ENCODE measurements around the gene KIRREL3. TPM values are rescaled to one million over a fixed set of nuclear protein-coding genes. Genes with fewer than 3 reads are reported as not detected.

KIRREL3 gene
- polyA plus RNA-seq, 1 donor (not counting 4 experiments of a cell fraction or from before 2014, with no cell fraction given): 0.04 TPM

DNA sequence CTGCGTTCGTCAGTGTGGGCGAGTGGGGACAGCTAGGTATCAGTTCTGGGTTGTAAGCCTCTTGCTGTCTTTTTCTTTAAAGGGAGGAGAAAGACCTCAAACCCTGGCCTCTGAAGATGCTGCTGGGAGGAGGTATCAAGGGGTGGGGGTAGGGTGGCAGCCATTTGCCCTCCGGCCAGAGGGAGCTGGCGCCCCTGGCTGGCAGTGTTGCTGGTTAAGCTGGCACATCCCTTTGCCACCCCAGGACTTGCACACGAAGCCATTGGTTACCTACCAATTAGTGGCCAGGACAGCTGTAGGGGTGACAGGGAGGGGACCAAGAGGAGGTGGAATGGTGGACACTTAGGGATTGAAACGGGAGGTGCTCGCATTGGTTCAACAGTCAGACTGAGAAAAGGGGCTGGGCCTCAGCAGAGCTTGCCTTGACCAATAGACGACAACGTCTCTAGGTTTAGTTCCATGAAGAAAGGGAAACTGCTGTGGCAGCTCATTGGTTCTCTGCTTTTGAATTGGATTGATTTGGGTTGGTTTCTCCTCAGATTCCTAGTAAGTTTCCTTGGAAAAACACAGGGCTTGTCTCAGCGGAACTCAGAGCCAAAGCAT lies 567.2 kb downstream of the KIRREL3 start:
- no peaks in the 10 kb centered on the region for H3K9me1 ChIP-seq (ENCODE audit: control insufficient read depth, extremely low read depth, insufficient read depth, low read length)
- dilution Hi-C loops (cut with MboI; ENCODE audit: extremely low pct_ligation_motif_present, low sequenced_read_pairs): no loop called here

DNA sequence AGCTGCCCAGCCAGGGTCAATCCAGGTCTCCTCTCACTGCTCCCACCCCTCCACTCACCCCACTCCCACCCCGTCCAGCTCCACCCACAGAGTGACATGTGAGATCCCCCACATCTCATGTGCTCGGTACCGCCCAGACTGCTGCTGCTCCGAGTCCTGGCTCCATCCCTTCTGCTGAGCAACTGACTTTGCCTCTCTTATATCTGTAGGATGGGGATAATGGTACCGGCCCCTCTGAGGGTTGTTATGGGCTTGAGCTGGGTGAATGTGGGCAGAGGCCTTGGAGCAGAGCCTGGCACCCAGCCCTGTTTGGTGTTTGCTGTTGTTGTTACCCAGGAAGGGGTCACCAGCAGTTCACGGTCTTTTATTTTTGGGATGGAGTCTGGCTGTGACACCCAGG lies 568.0 kb downstream of the KIRREL3 start:
- Histone ChIP-seq H3K4me2 (ENCODE audit: control insufficient read depth, extremely low read depth, insufficient read depth, low read depth, low read length) (no peak overlapping the region), H2AFZ (ENCODE audit: control insufficient read depth, low read length) (no peak overlapping the region), H3K9me1 (ENCODE audit: control insufficient read depth, extremely low read depth, insufficient read depth, low read length) (no peaks in the 10 kb centered on the region), H3K9ac (ENCODE audit: control insufficient read depth, extremely low read depth, insufficient read depth, low read length) (no peak overlapping the region), H4K20me1 (ENCODE audit: control insufficient read depth, extremely low read depth, insufficient read depth, low read length) (no peaks in the 10 kb centered on the region), H3K9me3 (ENCODE audit: control insufficient read depth, low read depth, low read length) (no peaks in the 10 kb centered on the region), H3K4me3 (ENCODE audit: control insufficient read depth in 2 of 3, extremely low read depth in 1 of 3, insufficient read depth in 2 of 3, low read depth in 1 of 3, low read length in 3 of 3) (no peak overlapping the region), H3K36me3 (ENCODE audit: control insufficient read depth in 2 of 2, extremely low read depth in 1 of 2, insufficient read depth in 2 of 2, low read length in 2 of 2) (no peaks in the 10 kb centered on the region), H3K79me2 (ENCODE audit: control insufficient read depth, insufficient read depth, low read length) (no peaks in the 10 kb centered on the region), H3K27me3 (ENCODE audit: control insufficient read depth, extremely low read depth, insufficient read depth, low read length) (no peaks in the 10 kb centered on the region), H3K4me1 (ENCODE audit: control insufficient read depth, extremely low read depth, insufficient read depth, low read length) (no peaks in the 10 kb centered on the region), H3K27ac (ENCODE audit: control insufficient read depth, insufficient read depth, low read length) (no peak overlapping the region)
- DNase-seq (ENCODE audit: low read depth, low spot score) (no peak), FAIRE-seq (no peak)
- dilution Hi-C loops (cut with MboI; ENCODE audit: extremely low pct_ligation_motif_present, low sequenced_read_pairs): no loop called here
- TF ChIP-seq, protein P1, sequence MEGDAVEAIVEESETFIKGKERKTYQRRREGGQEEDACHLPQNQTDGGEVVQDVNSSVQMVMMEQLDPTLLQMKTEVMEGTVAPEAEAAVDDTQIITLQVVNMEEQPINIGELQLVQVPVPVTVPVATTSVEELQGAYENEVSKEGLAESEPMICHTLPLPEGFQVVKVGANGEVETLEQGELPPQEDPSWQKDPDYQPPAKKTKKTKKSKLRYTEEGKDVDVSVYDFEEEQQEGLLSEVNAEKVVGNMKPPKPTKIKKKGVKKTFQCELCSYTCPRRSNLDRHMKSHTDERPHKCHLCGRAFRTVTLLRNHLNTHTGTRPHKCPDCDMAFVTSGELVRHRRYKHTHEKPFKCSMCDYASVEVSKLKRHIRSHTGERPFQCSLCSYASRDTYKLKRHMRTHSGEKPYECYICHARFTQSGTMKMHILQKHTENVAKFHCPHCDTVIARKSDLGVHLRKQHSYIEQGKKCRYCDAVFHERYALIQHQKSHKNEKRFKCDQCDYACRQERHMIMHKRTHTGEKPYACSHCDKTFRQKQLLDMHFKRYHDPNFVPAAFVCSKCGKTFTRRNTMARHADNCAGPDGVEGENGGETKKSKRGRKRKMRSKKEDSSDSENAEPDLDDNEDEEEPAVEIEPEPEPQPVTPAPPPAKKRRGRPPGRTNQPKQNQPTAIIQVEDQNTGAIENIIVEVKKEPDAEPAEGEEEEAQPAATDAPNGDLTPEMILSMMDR (optimal IDR thresholded peaks at IDR 0.05 in 1 of 3, IDR thresholded peaks at IDR 0.05 in 1 of 3, conservative IDR thresholded peaks at IDR 0.05 in 1 of 3; ENCODE audit: extremely low read depth in 1 of 3, insufficient read depth in 2 of 3, low read length in 3 of 3): no peak
- TF ChIP-seq EZH2 (IDR thresholded peaks at IDR 0.05; ENCODE audit: low read length): no peak

More for the DNA sequence above, 567.2 kb downstream of the KIRREL3 start:
- H3K9me3 ChIP-seq (ENCODE audit: control insufficient read depth, low read depth, low read length): no peaks in the 10 kb centered on the region
- FAIRE-seq (no peak), DNase-seq (ENCODE audit: low read depth, low spot score) (no peak)
- H3K4me3 ChIP-seq (ENCODE audit: control insufficient read depth in 2 of 3, extremely low read depth in 1 of 3, insufficient read depth in 2 of 3, low read depth in 1 of 3, low read length in 3 of 3): no peak overlapping the region
- no peak overlapping the region for H3K27ac ChIP-seq (ENCODE audit: control insufficient read depth, insufficient read depth, low read length)
- no peak overlapping the region for H3K9ac ChIP-seq (ENCODE audit: control insufficient read depth, extremely low read depth, insufficient read depth, low read length)
- H3K36me3 ChIP-seq (ENCODE audit: control insufficient read depth in 2 of 2, extremely low read depth in 1 of 2, insufficient read depth in 2 of 2, low read length in 2 of 2): no peaks in the 10 kb centered on the region
- no peak overlapping the region for H3K4me2 ChIP-seq (ENCODE audit: control insufficient read depth, extremely low read depth, insufficient read depth, low read depth, low read length)
- no peak overlapping the region for H2AFZ ChIP-seq (ENCODE audit: control insufficient read depth, low read length)
- H3K27me3 ChIP-seq (ENCODE audit: control insufficient read depth, extremely low read depth, insufficient read depth, low read length): no peaks in the 10 kb centered on the region
- no peaks in the 10 kb centered on the region for H3K4me1 ChIP-seq (ENCODE audit: control insufficient read depth, extremely low read depth, insufficient read depth, low read length)
- H4K20me1 ChIP-seq (ENCODE audit: control insufficient read depth, extremely low read depth, insufficient read depth, low read length): no peaks in the 10 kb centered on the region
- H3K79me2 ChIP-seq (ENCODE audit: control insufficient read depth, insufficient read depth, low read length): no peaks in the 10 kb centered on the region
- no peak for TF ChIP-seq EZH2 (IDR thresholded peaks at IDR 0.05; ENCODE audit: low read length)

DNA sequence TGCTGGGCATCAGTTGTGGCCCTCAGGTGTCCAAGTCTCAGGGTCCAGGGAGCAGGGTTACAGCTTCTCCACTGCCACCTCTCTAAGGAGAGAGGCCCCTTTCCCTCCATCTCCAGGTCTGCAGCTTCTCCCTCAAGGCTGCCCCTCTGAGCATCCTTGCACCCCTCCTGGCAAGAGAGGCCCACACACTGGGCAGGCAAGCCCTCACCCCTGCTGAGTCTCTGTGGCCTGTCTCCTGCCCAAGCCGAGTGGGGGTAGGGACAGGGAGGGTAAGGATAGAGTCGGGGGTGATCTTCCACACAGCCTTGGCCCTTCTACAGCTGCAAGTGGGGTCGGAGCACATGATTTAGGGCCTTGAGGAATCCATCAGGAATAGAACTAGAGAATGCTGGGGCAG lies 568.5 kb downstream of the KIRREL3 start:
- FAIRE-seq: no peak
- H4K20me1 ChIP-seq (ENCODE audit: control insufficient read depth, extremely low read depth, insufficient read depth, low read length): no peaks in the 10 kb centered on the region

More for the DNA sequence above, 568.5 kb downstream of the KIRREL3 start:
- no peaks in the 10 kb centered on the region for H3K9me3 ChIP-seq (ENCODE audit: control insufficient read depth, low read depth, low read length)
- no peak overlapping the region for H2AFZ ChIP-seq (ENCODE audit: control insufficient read depth, low read length)
- TF ChIP-seq EZH2 (IDR thresholded peaks at IDR 0.05; ENCODE audit: low read length): no peak
- TF ChIP-seq, protein P1 (optimal IDR thresholded peaks at IDR 0.05 in 1 of 3, IDR thresholded peaks at IDR 0.05 in 1 of 3, conservative IDR thresholded peaks at IDR 0.05 in 1 of 3; ENCODE audit: extremely low read depth in 1 of 3, insufficient read depth in 2 of 3, low read length in 3 of 3): no peak
- DNase-seq (ENCODE audit: low read depth, low spot score): no peak
- H3K9me1 ChIP-seq (ENCODE audit: control insufficient read depth, extremely low read depth, insufficient read depth, low read length): no peaks in the 10 kb centered on the region
- H3K79me2 ChIP-seq (ENCODE audit: control insufficient read depth, insufficient read depth, low read length): no peaks in the 10 kb centered on the region
- H3K9ac ChIP-seq (ENCODE audit: control insufficient read depth, extremely low read depth, insufficient read depth, low read length): no peak overlapping the region
- H3K4me2 ChIP-seq (ENCODE audit: control insufficient read depth, extremely low read depth, insufficient read depth, low read depth, low read length): no peak overlapping the region
- H3K36me3 ChIP-seq (ENCODE audit: control insufficient read depth in 2 of 2, extremely low read depth in 1 of 2, insufficient read depth in 2 of 2, low read length in 2 of 2): no peaks in the 10 kb centered on the region
- no peak overlapping the region for H3K4me3 ChIP-seq (ENCODE audit: control insufficient read depth in 2 of 3, extremely low read depth in 1 of 3, insufficient read depth in 2 of 3, low read depth in 1 of 3, low read length in 3 of 3)
- H3K27ac ChIP-seq (ENCODE audit: control insufficient read depth, insufficient read depth, low read length): no peak overlapping the region
- no peaks in the 10 kb centered on the region for H3K4me1 ChIP-seq (ENCODE audit: control insufficient read depth, extremely low read depth, insufficient read depth, low read length)
- H3K27me3 ChIP-seq (ENCODE audit: control insufficient read depth, extremely low read depth, insufficient read depth, low read length): no peaks in the 10 kb centered on the region
- dilution Hi-C loops (cut with MboI; ENCODE audit: extremely low pct_ligation_motif_present, low sequenced_read_pairs): no loop called here
